Lower leg skin (tissue), 3 donors: ENCODE results near the gene CTNNA2.

Experiments
- CTCF ChIP-seq, 3 donors: fragments of 450-650 bp; IDR thresholded peaks; one replicate each; pipeline ENCODE4 v1.5.1; 2016; ENCODE audit warnings: antibody characterized with exemption in 3 of 3, mild to moderate bottlenecking in 3 of 3, moderate library complexity in 2 of 3
- POLR2A ChIP-seq, 2 donors: fragments of 450-650 bp; IDR thresholded peaks; one replicate each; pipeline ENCODE4 v1.6.1; 2016 to 2017; ENCODE audit warnings: antibody characterized with exemption in 2 of 2, mild to moderate bottlenecking in 1 of 2, moderate library complexity in 1 of 2

GRCh38 chr2:80496346-80496745 lies 983.5 kb downstream of the CTNNA2 start:
- TF ChIP-seq POLR2A (IDR thresholded peaks at IDR 0.05) (no peak), CTCF (IDR thresholded peaks at IDR 0.05) (no peak)
